CD4-positive, alpha-beta T cell (primary cell): ENCODE measurements around the gene TUBGCP6. TPM values are rescaled to one million over a fixed set of nuclear protein-coding genes. Genes with fewer than 3 reads are reported as not detected.

ENCODE experiments used
- ATAC-seq: fragments of 200-7000 bp; cut with Tn5 transposase; one replicate; pipeline ENCODE4 v1.10.0; 2022; ENCODE audit warnings: mild to moderate bottlenecking; ENCODE audit not compliant: poor library complexity
- CTCF ChIA-PET: fragments of 350-600 bp; sonication (Branson Sonifier 250); formaldehyde crosslinking; loops from one replicate; lab custom pipeline; 2021; ENCODE audit warnings: antibody characterized with exemption, inconsistent platforms; lab: Charles Lee
- POLR2A ChIA-PET: fragments of 350-600 bp; sonication (Branson Sonifier 250); formaldehyde crosslinking; loops from one replicate; lab custom pipeline; 2021; ENCODE audit warnings: antibody characterized with exemption, inconsistent platforms; lab: Charles Lee
- DNase-seq, 14 experiments: peaks; one replicate each; pipeline ENCODE4 v3.0.0-alpha.2; 2013 to 2020; ENCODE audit warnings: mixed read lengths in 2 of 14
- H3K27ac ChIP-seq, 2 donors: one replicate each; pipeline versions ENCODE4 v1.5.1 to v1.7.0; 2013; ENCODE audit warnings: low read length in 2 of 2, low read depth in 1 of 2, mild to moderate bottlenecking in 1 of 2
- H3K27me3 ChIP-seq, 2 experiments: 1 replicate in 1 of 2; 2 replicates in 1 of 2; pipeline versions ENCODE4 v1.6.1 to v1.7.0; 2013; ENCODE audit warnings: low read length in 2 of 2, control low read depth in 1 of 2, mild to moderate bottlenecking in 1 of 2, moderate library complexity in 1 of 2; ENCODE audit not compliant: insufficient read depth in 2 of 2, control insufficient read depth in 1 of 2
- H3K36me3 ChIP-seq: one replicate; pipeline ENCODE4 v1.6.1; 2013; ENCODE audit warnings: low read length, control low read depth; ENCODE audit not compliant: insufficient read depth
- H3K4me1 ChIP-seq: one replicate; pipeline ENCODE4 v1.6.1; 2013; ENCODE audit warnings: low read length, control low read depth; ENCODE audit not compliant: insufficient read depth
- H3K4me3 ChIP-seq: one replicate; pipeline ENCODE4 v1.5.1; 2013; ENCODE audit warnings: mild to moderate bottlenecking, low read length, moderate library complexity
- H3K9me3 ChIP-seq, 2 experiments: 1 replicate in 1 of 2; 2 replicates in 1 of 2; pipeline versions ENCODE4 v1.6.1 to v1.7.0; 2013; ENCODE audit warnings: low read length in 2 of 2, mild to moderate bottlenecking in 2 of 2, control low read depth in 1 of 2, moderate library complexity in 1 of 2; ENCODE audit not compliant: control insufficient read depth in 1 of 2, insufficient read depth in 1 of 2
- H3K27ac Mint-ChIP-seq: one replicate; pipeline ENCODE4 v1.8.0; 2020; ENCODE audit warnings: mixed read lengths
- H3K27me3 Mint-ChIP-seq: one replicate; pipeline ENCODE4 v1.8.0; 2021; ENCODE audit warnings: mixed read lengths
- H3K36me3 Mint-ChIP-seq: one replicate; pipeline ENCODE4 v1.8.0; 2021; ENCODE audit warnings: low read depth, mixed read lengths
- H3K4me1 Mint-ChIP-seq: one replicate; pipeline ENCODE4 v1.8.0; 2021; ENCODE audit warnings: low read depth, mixed read lengths
- H3K4me3 Mint-ChIP-seq: one replicate; pipeline ENCODE4 v1.8.0; 2020; ENCODE audit warnings: mild to moderate bottlenecking, mixed read lengths
- H3K9me3 Mint-ChIP-seq: one replicate; pipeline ENCODE4 v1.8.0; 2020; ENCODE audit warnings: mixed read lengths
- CTCF ChIP-seq: fragments of 200-600 bp; IDR thresholded peaks from one replicate; pipeline ENCODE4 v1.8.0; 2022; ENCODE audit warnings: antibody characterized with exemption, mild to moderate bottlenecking
- intact Hi-C, 2 experiments: fragments of 100-400 bp; cut with DNase I in 1 of 2; cut with micrococcal nuclease in 1 of 2; formaldehyde crosslinking; loops; one replicate each; pipeline versions ENCODE4 v1.15.1 to v1.9.0; 2023 to 2025; cut with DNase I, micrococcal nuclease
- total RNA-seq, 174 experiments: library from RNA in 2 of 174; stranded (reverse) in 2 of 174; gene quantifications; one replicate each; pipeline ENCODE4 v1.2.3 and lab custom pipeline; 2021 to 2026

The TUBGCP6 gene
- total RNA-seq, 2 experiments from 2014 or later = 124 to 126 TPM

DNA sequence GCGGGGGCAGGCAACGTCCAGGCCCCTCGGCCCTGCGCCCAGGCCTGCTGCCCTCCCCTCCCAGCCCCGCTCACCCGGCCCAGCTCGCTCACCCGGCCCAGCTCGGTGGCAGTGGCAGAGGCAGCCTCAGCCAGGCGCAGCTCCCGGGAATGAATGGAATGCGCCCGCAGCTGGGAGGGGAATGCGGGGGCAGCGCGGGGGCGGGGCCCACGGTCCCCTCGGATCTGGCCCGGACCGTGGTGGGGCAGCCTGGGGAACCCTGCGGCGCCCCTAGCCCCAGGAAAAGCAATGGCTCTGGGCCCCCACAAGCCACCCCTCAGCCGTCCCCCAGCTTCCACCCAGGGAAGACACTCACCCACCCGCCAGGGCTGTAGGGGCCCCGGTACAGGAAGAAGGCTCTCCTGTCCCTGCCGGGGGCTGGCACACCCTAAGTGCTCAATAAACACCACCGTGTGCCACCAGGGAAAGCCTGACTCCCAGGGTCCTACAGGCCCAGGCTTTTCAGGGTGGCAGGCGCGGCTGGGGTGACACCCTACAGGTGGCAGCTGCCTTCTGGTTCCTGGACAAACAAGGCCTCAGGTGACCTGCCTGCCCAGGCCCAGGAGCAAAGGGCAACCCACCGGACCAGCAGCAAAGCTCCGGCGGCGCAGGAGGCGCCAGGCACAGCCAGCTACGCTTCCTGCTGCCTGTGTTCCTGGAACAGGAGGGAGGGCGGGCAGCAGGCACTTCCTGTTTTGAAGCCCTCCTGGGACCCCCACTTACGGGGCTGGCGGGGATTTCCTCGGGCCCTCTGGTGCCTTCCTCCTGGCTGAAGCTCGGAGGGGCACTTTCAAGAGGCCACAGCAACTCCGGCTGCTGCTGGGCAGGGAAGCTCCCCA, 48.9 kb upstream of the TUBGCP6 start:
- Mint-ChIP-seq H3K9me3 (no peaks in the 10 kb centered on the region), H3K27ac (no peak overlapping the region), H3K4me1 (no peaks in the 10 kb centered on the region), H3K36me3 (no peaks in the 10 kb centered on the region), H3K27me3 (peaks cover 39% of the 10 kb centered on the region), H3K4me3 (no peak overlapping the region)
- Histone ChIP-seq H3K36me3 (no peaks in the 10 kb centered on the region), H3K27ac (no peak overlapping the region), H3K9me3 (peaks cover 0 to 18% of the 10 kb centered on the region in 2 experiments), H3K27me3 (peaks cover 34 to 44% of the 10 kb centered on the region in 2 experiments), H3K4me1 (peaks cover 7% of the 10 kb centered on the region), H3K4me3 (no peak overlapping the region)
- ChIA-PET POLR2A (no interaction called here), CTCF (interaction anchor here (1.4 kb wide), 1 partner anchor 18 kb away, joined by 6 read pairs; no protein-coding TSS in a partner anchor)
- DNase-seq (no peak), ATAC-seq (no peak)
- TF ChIP-seq CTCF = no peak
- intact Hi-C loops = no loop called here

DNA sequence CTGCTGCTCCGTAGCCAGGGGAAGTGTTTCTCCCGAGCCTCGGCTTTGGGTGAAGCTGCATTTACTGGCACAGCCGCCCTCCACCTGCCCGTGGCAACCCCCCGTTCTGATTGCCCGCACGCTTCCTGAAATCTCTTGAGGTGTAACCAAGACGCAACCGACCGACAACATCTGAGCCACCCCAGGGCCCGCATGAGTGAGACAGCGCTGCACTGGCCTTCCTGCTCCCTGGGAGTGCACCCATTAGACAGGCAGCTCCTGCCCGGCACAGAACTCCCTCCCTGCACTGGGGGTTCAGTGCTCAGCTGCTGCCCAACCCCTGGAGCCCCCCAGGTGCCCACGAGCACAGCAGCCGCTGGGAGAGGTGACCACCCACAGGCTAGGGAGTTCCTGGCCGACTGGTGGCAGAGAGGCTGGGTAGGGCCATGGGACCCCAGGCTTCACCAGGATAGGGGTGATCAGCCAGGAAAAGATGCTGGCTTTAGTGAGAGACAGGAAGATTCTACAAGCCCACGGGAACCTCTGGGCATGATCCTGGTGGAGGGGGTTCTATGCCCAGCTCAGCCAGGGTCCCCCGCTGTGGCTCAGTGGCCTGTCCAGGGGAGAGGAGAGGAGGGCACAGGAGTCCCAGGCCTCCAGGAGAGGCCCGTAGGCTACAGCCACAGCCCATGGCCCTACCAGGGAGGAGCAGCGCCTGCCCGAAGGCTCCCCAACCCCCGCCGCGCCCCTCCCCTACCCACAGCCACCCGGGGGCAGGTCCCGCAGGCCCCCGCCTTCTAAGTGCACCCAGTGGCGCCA, 48.0 kb upstream of the TUBGCP6 start:
- Histone ChIP-seq H3K9me3 (peaks cover 0 to 18% of the 10 kb centered on the region in 2 experiments), H3K27ac (no peak overlapping the region), H3K4me3 (no peak overlapping the region), H3K4me1 (peaks cover 7% of the 10 kb centered on the region), H3K36me3 (no peaks in the 10 kb centered on the region), H3K27me3 (peaks cover 30 to 38% of the 10 kb centered on the region in 2 experiments)
- ChIA-PET CTCF (no interaction called here), POLR2A (no interaction called here)
- DNase-seq = no peak
- no peak for ATAC-seq
- intact Hi-C loops = no loop called here
- no peak for TF ChIP-seq CTCF
- Mint-ChIP-seq H3K27ac (no peak overlapping the region), H3K4me1 (no peaks in the 10 kb centered on the region), H3K27me3 (peaks cover 31% of the 10 kb centered on the region), H3K36me3 (no peaks in the 10 kb centered on the region), H3K4me3 (no peak overlapping the region), H3K9me3 (no peaks in the 10 kb centered on the region)

GRCh38 chr22:50289942-50290630, 45.3 kb upstream of the TUBGCP6 start:
- no peak overlapping the region for H3K4me3 Mint-ChIP-seq
- no peak for ATAC-seq
- Histone ChIP-seq H3K27ac (no peak overlapping the region), H3K36me3 (no peaks in the 10 kb centered on the region), H3K27me3 (peaks cover 24 to 38% of the 10 kb centered on the region in 2 experiments), H3K4me1 (peaks cover 7% of the 10 kb centered on the region), H3K4me3 (no peak overlapping the region), H3K9me3 (peaks cover 0 to 18% of the 10 kb centered on the region in 2 experiments)
- CTCF ChIA-PET = no interaction called here
- no peak for DNase-seq
- intact Hi-C loops = no loop called here
- H3K27me3 Mint-ChIP-seq = peaks cover 19% of the 10 kb centered on the region
- no peaks in the 10 kb centered on the region for H3K9me3 Mint-ChIP-seq
- POLR2A ChIA-PET = no interaction called here
- TF ChIP-seq CTCF = no peak
- no peaks in the 10 kb centered on the region for H3K4me1 Mint-ChIP-seq
- no peaks in the 10 kb centered on the region for H3K36me3 Mint-ChIP-seq
- H3K27ac Mint-ChIP-seq = no peak overlapping the region
